Prostate gland (tissue), 2 donors: ENCODE results near the gene ANKS1B. TPM values are rescaled to one million over a fixed set of nuclear protein-coding genes. Genes with fewer than 3 reads are reported as not detected.

Source experiments
- DNase-seq: peaks from one replicate; pipeline ENCODE4 v3.0.0-alpha.2; 2019; ENCODE audit warnings: low spot score
- H3K27ac ChIP-seq, 2 donors: fragments of 200-600 bp; sonication (generic); 2 replicates each; pipeline ENCODE4 v1.5.1; 2017 to 2019
- H3K27me3 ChIP-seq: fragments of 200-600 bp; sonication (generic); replicated peaks from 2 replicates; pipeline ENCODE4 v1.5.1; 2019; ENCODE audit not compliant: insufficient read depth
- H3K36me3 ChIP-seq, 2 donors: fragments of 200-600 bp; sonication (generic); 1 replicate in 1 of 2; 2 replicates in 1 of 2; pipeline versions ENCODE4 v1.5.1 to v1.8.1; 2017 to 2019
- H3K4me1 ChIP-seq: fragments of 200-600 bp; sonication (generic); replicated peaks from 2 replicates; pipeline ENCODE4 v1.5.1; 2019
- H3K4me3 ChIP-seq, 2 donors: fragments of 200-600 bp; sonication (generic); 2 replicates each; pipeline ENCODE4 v1.5.1; 2017 to 2019
- H3K9me3 ChIP-seq: fragments of 200-600 bp; sonication (generic); 2 replicates; pipeline ENCODE4 v1.5.1; 2017
- POLR2A ChIP-seq: fragments of 450-650 bp; IDR thresholded peaks from one replicate; pipeline ENCODE4 v1.6.1; 2016; ENCODE audit warnings: antibody characterized with exemption, mild to moderate bottlenecking
- POLR2AphosphoS5 ChIP-seq: sonication (generic); formaldehyde crosslinking; IDR thresholded peaks from one replicate; pipeline ENCODE4 v1.6.1; 2017; ENCODE audit warnings: antibody characterized with exemption
- WGBS: methylation state at CpG from one replicate; pipeline ENCODE4 v1.1.5; 2018; 5-methylcytosine and 5-hydroxymethylcytosine counted together
- intact Hi-C: fragments of 100-400 bp; cut with DNase I; formaldehyde crosslinking; loops from one replicate; pipeline ENCODE4 v1.14.2; 2022
- total RNA-seq, 2 donors: library from RNA; depleted of rRNA; stranded (reverse); fragments of >200 nt; gene quantifications; one replicate each; pipeline ENCODE4 v1.1.0, GENCODE V29; 2016
- TF ChIP-seq, protein P1 (sequence below), 4 experiments: fragments of 200-600 bp in 2 of 4; fragments of 450-650 bp in 2 of 4; sonication (generic) in 2 of 4; IDR thresholded peaks; 1 replicate in 3 of 4; 2 replicates in 1 of 4; pipeline ENCODE4 v1.5.1; 2016 to 2019; ENCODE audit warnings: antibody characterized with exemption in 4 of 4, mild to moderate bottlenecking in 2 of 4, moderate library complexity in 2 of 4

Gene ANKS1B
- total RNA-seq, 2 donors from 2014 or later, result 13.0 to 17.4 TPM

DNA sequence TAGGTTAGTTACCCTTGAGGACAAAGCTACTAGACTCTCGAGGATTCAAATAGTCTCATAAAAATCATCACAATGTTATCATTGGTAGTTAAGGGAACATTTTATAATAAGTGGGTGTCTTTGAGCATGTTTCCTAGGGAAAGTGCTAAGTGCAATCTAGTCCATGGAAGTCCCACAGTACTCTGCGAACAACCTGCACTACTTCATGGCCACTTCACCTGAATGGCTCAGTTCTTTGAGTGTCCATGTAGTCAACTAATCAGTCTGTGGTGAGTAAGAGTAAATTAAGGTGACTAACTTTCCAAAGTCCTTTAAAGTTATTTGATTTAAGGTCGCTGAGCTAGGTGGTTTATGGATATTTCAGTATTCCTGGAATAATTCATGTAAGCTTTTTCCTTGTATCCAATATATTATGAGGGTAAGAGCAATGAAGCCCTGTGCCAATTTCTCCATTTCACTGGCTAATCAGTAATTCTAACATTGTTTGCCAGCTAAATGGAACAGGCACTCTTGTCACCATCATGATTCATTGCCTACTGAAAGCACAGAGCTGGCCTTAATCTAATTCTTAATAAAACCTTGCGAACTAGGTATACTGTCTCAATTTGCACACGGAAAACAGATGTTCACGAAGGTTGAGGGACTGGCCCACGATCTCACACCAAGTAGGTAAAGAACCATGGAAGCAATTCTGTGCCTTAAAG is 844.6 kb downstream of the ANKS1B start:
- Histone ChIP-seq H3K27me3 (no peaks in the 10 kb centered on the region), H3K4me1 (no peaks in the 10 kb centered on the region), H3K9me3 (no peaks in the 10 kb centered on the region), H3K4me3 (no peak overlapping the region), H3K27ac (no peak overlapping the region), H3K36me3 (no peaks in the 10 kb centered on the region)
- intact Hi-C loops, result no loop called here
- no peak for DNase-seq
- WGBS, result 90% methylated on average over 7 of the region's 7 CpGs
- TF ChIP-seq, protein P1, sequence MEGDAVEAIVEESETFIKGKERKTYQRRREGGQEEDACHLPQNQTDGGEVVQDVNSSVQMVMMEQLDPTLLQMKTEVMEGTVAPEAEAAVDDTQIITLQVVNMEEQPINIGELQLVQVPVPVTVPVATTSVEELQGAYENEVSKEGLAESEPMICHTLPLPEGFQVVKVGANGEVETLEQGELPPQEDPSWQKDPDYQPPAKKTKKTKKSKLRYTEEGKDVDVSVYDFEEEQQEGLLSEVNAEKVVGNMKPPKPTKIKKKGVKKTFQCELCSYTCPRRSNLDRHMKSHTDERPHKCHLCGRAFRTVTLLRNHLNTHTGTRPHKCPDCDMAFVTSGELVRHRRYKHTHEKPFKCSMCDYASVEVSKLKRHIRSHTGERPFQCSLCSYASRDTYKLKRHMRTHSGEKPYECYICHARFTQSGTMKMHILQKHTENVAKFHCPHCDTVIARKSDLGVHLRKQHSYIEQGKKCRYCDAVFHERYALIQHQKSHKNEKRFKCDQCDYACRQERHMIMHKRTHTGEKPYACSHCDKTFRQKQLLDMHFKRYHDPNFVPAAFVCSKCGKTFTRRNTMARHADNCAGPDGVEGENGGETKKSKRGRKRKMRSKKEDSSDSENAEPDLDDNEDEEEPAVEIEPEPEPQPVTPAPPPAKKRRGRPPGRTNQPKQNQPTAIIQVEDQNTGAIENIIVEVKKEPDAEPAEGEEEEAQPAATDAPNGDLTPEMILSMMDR (IDR thresholded peaks at IDR 0.05), result no peak
- TF ChIP-seq POLR2A (no peak), POLR2AphosphoS5 (no peak)

DNA sequence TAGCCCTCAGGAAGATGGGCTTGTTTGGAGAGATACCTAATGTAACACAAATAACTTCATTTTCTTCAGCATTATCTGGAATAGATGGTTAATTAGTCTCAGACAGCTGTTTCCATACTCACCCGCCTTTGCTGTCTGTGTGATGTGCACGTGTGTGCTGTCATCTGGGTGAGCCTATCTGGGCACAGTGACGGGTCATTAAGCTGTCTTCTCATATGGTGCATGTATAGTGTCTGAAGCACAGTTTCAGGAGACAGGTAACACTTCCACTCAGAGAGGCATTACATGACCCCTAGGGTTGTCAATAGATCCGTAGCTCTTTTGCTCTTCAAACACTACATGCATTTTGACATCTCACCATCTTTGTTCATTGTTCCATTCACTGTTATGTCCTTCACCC is 846.3 kb downstream of the ANKS1B start:
- no peak for TF ChIP-seq POLR2AphosphoS5
- no peak for TF ChIP-seq POLR2A
- TF ChIP-seq, protein P1 (IDR thresholded peaks at IDR 0.05), result no peak
- WGBS, result 84% methylated on average over 4 of the region's 4 CpGs

DNA sequence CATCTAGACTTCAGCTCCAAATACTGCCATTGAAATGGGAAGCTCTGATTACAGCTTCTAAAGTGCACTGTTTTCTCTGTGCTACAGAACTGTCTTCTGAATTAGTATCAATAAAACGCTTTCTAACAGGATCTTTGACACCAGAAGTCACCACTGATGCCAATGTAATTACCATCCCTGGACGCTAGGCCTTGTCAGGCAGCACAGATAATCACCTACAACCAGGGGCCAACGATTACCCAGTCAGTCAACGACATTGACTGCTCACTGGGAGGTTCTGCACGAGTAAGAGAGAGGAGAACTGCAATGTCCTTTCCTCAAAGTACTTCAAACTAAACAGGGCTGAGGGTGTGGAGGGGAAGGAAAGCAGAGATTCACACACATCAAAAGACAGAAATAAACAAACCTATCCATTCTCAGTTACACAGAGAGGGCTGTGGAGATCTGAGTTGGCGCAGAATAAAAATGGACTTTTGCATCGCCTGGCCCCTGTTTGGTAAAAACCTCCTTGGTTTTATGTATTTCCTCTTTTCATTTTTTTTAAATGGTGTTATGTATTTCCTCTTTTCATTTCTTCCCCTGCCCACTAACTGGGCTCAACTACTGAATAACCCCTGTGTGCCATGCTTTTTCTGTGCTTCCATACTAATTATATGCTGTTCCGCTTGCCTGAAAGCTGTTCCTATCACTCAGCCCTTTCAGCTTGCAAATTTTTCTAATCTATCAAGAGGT is 847.4 kb downstream of the ANKS1B start:
- H3K27ac ChIP-seq, result no peak overlapping the region
- WGBS, result 57% methylated on average over 8 of the region's 8 CpGs
- intact Hi-C loops, result no loop called here
- no peaks in the 10 kb centered on the region for H3K9me3 ChIP-seq
- H3K27me3 ChIP-seq, result no peaks in the 10 kb centered on the region
- no peaks in the 10 kb centered on the region for H3K36me3 ChIP-seq
- no peaks in the 10 kb centered on the region for H3K4me1 ChIP-seq
- TF ChIP-seq POLR2A (no peak), POLR2AphosphoS5 (no peak)
- TF ChIP-seq, protein P1 (IDR thresholded peaks at IDR 0.05), result no peak
- H3K4me3 ChIP-seq, result no peak overlapping the region
- no peak for DNase-seq

More for the DNA sequence above, 846.3 kb downstream of the ANKS1B start:
- DNase-seq, result no peak
- no peaks in the 10 kb centered on the region for H3K4me1 ChIP-seq
- no peaks in the 10 kb centered on the region for H3K27me3 ChIP-seq
- no peaks in the 10 kb centered on the region for H3K36me3 ChIP-seq
- no peak overlapping the region for H3K4me3 ChIP-seq
- no peak overlapping the region for H3K27ac ChIP-seq
- H3K9me3 ChIP-seq, result no peaks in the 10 kb centered on the region
- intact Hi-C loops, result no loop called here

DNA sequence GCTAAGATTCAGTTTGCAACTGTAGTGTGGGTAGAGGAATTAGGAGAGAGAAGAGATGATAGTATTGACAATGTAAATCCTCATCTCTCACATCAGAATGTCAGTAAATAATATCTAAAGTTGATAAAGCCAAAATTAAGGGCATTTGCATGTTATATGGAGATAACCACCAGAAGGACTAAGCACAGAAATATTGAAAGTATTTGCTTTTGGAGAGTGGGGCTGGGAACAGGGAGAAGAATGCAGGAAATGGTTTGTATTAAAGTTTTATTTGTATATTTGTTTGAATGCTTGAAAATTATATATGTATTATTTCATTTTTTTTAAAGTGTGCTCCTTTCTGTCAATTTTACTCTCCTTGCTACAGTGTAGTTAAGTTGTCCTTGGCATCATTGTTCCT is 848.2 kb downstream of the ANKS1B start:
- Histone ChIP-seq H3K27ac (no peak overlapping the region), H3K9me3 (no peaks in the 10 kb centered on the region), H3K4me1 (no peaks in the 10 kb centered on the region), H3K36me3 (no peaks in the 10 kb centered on the region), H3K4me3 (no peak overlapping the region), H3K27me3 (no peaks in the 10 kb centered on the region)
- no peak for TF ChIP-seq POLR2A
- no peak for TF ChIP-seq POLR2AphosphoS5
- TF ChIP-seq, protein P1 (IDR thresholded peaks at IDR 0.05), result no peak
- intact Hi-C loops, result no loop called here
- no peak for DNase-seq

DNA sequence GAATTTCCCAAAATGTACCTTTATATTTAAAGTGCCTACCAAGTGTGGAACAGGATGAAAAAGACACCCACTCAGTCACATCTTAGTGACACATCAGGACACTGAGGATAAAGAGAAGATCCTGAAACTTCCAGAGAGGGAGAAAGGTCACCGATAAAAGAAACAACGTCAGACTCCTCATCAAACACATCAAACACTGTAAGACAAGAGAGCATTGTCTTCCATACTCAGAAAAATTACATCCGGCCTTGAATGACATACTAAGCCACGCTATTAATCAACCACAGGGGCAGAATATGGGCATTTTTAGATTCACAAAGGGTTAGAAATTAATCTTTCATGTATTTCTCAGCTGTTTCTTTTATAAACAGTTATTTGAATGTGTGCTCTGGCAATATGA is 849.4 kb downstream of the ANKS1B start:
- Histone ChIP-seq H3K4me3 (no peak overlapping the region), H3K4me1 (no peaks in the 10 kb centered on the region), H3K27me3 (no peaks in the 10 kb centered on the region), H3K9me3 (no peaks in the 10 kb centered on the region), H3K36me3 (no peaks in the 10 kb centered on the region), H3K27ac (no peak overlapping the region)
- DNase-seq, result no peak
- 75% methylated on average over 4 of the region's 4 CpGs for WGBS
- intact Hi-C loops, result no loop called here
- TF ChIP-seq, protein P1 (IDR thresholded peaks at IDR 0.05), result no peak
- no peak for TF ChIP-seq POLR2A
- TF ChIP-seq POLR2AphosphoS5, result no peak
